ENCODE data around the gene ECEL1. TPM values are rescaled to one million over a fixed set of nuclear protein-coding genes. Genes with fewer than 3 reads are reported as not detected.

The ECEL1 gene
- total RNA-seq, 1 donor from 2014 or later: 14.9 TPM

GRCh38 chr2:232526372-232526941 lies 38.8 kb upstream of the ECEL1 start:
- no peaks in the 10 kb centered on the region for H3K9me3 ChIP-seq
- DNase-seq (ENCODE audit: low spot score in 2 of 2): no peak
- no peak overlapping the region for H3K27ac ChIP-seq
- peaks cover 28% of the 10 kb centered on the region for H3K27me3 ChIP-seq
- TF ChIP-seq CTCF (IDR thresholded peaks at IDR 0.05): no peak
- H3K36me3 ChIP-seq: no peaks in the 10 kb centered on the region
- intact Hi-C loops (cut with DNase I): loop anchor here (10.0 kb wide), 1 partner anchor 602 kb away; the partner anchor contains the start of gene NPPC
- H3K4me3 ChIP-seq: no peak overlapping the region
- peaks cover 15 to 20% of the 10 kb centered on the region in 2 donors for H3K4me1 ChIP-seq

- Histone ChIP-seq H3K27ac (no peak within 1 kb of the TSS), H3K9me3 (no peaks in the 10 kb centered on the region), H3K36me3 (no peaks in the 10 kb centered on the region), H3K27me3 (peaks cover 29% of the 10 kb centered on the region), H3K4me3 (no peak within 1 kb of the TSS), H3K4me1 (peaks cover 15 to 20% of the 10 kb centered on the region in 2 donors)
- DNase-seq (ENCODE audit: low spot score in 2 of 2): no peak
- no peak for TF ChIP-seq CTCF (IDR thresholded peaks at IDR 0.05)
- intact Hi-C loops (cut with DNase I): loop anchor here (10.0 kb wide), 1 partner anchor 601 kb away; the partner anchor contains the start of gene NPPC
Observed at GRCh38 chr2:232525791-232526371, 38.2 kb upstream of the ECEL1 start, which contains the start of gene CHRND. Gene CHRND (plus strand): TSS chr2:232526160. CDS start chr2:232526216, 56 bp downstream.

- intact Hi-C loops (cut with DNase I): loop anchor here (10.0 kb wide), 1 partner anchor 600 kb away; the partner anchor contains the start of gene NPPC
- Histone ChIP-seq H3K4me1 (peaks cover 15 to 20% of the 10 kb centered on the region in 2 donors), H3K36me3 (no peaks in the 10 kb centered on the region), H3K9me3 (no peaks in the 10 kb centered on the region), H3K4me3 (no peak overlapping the region), H3K27me3 (peaks cover 29% of the 10 kb centered on the region), H3K27ac (no peak overlapping the region)
- no peak for TF ChIP-seq CTCF (IDR thresholded peaks at IDR 0.05)
- no peak for DNase-seq (ENCODE audit: low spot score in 2 of 2)
Observed at GRCh38 chr2:232525199-232525598, 37.6 kb upstream of the ECEL1 start.

- DNase-seq (ENCODE audit: low spot score in 2 of 2): no peak
Observed at GRCh38 chr2:232524771-232525170, 37.1 kb upstream of the ECEL1 start.

More at GRCh38 chr2:232524771-232525170, 37.1 kb upstream of the ECEL1 start:
- no peak for TF ChIP-seq CTCF (IDR thresholded peaks at IDR 0.05)
- H3K4me1 ChIP-seq: peaks cover 15 to 20% of the 10 kb centered on the region in 2 donors
- H3K9me3 ChIP-seq: no peaks in the 10 kb centered on the region
- intact Hi-C loops (cut with DNase I): loop anchor here (10.0 kb wide), 1 partner anchor 600 kb away; the partner anchor contains the start of gene NPPC
- H3K27ac ChIP-seq: no peak overlapping the region
- H3K27me3 ChIP-seq: peaks cover 29% of the 10 kb centered on the region
- no peak overlapping the region for H3K4me3 ChIP-seq
- H3K36me3 ChIP-seq: no peaks in the 10 kb centered on the region

Measured in ascending aorta (tissue), 2 donors.